Measurements from ENCODE around the gene SPTBN5. TPM values are rescaled to one million over a fixed set of nuclear protein-coding genes. Genes with fewer than 3 reads are reported as not detected.

SPTBN5 gene
- total RNA-seq, 1 experiment from 2014 or later = 2.1 TPM

GRCh38 chr15:41921639-41922038 is 27.8 kb upstream of the SPTBN5 start:
- no peak for TF ChIP-seq TCF7L2 (IDR thresholded peaks at IDR 0.05; ENCODE audit: low read depth, low read length)
- TF ChIP-seq, protein P1, sequence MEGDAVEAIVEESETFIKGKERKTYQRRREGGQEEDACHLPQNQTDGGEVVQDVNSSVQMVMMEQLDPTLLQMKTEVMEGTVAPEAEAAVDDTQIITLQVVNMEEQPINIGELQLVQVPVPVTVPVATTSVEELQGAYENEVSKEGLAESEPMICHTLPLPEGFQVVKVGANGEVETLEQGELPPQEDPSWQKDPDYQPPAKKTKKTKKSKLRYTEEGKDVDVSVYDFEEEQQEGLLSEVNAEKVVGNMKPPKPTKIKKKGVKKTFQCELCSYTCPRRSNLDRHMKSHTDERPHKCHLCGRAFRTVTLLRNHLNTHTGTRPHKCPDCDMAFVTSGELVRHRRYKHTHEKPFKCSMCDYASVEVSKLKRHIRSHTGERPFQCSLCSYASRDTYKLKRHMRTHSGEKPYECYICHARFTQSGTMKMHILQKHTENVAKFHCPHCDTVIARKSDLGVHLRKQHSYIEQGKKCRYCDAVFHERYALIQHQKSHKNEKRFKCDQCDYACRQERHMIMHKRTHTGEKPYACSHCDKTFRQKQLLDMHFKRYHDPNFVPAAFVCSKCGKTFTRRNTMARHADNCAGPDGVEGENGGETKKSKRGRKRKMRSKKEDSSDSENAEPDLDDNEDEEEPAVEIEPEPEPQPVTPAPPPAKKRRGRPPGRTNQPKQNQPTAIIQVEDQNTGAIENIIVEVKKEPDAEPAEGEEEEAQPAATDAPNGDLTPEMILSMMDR (IDR thresholded peaks at IDR 0.05) = no peak
- TF ChIP-seq, protein P2, sequence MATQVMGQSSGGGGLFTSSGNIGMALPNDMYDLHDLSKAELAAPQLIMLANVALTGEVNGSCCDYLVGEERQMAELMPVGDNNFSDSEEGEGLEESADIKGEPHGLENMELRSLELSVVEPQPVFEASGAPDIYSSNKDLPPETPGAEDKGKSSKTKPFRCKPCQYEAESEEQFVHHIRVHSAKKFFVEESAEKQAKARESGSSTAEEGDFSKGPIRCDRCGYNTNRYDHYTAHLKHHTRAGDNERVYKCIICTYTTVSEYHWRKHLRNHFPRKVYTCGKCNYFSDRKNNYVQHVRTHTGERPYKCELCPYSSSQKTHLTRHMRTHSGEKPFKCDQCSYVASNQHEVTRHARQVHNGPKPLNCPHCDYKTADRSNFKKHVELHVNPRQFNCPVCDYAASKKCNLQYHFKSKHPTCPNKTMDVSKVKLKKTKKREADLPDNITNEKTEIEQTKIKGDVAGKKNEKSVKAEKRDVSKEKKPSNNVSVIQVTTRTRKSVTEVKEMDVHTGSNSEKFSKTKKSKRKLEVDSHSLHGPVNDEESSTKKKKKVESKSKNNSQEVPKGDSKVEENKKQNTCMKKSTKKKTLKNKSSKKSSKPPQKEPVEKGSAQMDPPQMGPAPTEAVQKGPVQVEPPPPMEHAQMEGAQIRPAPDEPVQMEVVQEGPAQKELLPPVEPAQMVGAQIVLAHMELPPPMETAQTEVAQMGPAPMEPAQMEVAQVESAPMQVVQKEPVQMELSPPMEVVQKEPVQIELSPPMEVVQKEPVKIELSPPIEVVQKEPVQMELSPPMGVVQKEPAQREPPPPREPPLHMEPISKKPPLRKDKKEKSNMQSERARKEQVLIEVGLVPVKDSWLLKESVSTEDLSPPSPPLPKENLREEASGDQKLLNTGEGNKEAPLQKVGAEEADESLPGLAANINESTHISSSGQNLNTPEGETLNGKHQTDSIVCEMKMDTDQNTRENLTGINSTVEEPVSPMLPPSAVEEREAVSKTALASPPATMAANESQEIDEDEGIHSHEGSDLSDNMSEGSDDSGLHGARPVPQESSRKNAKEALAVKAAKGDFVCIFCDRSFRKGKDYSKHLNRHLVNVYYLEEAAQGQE (IDR thresholded peaks at IDR 0.05; ENCODE audit: insufficient read depth in 1 of 2, low read depth in 2 of 2, low read length in 1 of 2) = no peak
- no peak for TF ChIP-seq SIN3A (IDR thresholded peaks at IDR 0.05; ENCODE audit: borderline replicate concordance, insufficient read depth, low read depth, low read length)
- no peak for TF ChIP-seq POLR2AphosphoS5 (IDR thresholded peaks at IDR 0.05; ENCODE audit: low read depth, low read length)
- ChIA-PET POLR2A (no interaction called here), CTCF (interaction anchor here (0.6 kb wide), 1 partner anchor 575 kb away, joined by 4 read pairs; no protein-coding TSS in a partner anchor)
- Histone ChIP-seq H3K9me3 (ENCODE audit: control insufficient read depth, insufficient read depth, low read depth, low read length) (no peaks in the 10 kb centered on the region), H3K27me3 (ENCODE audit: control insufficient read depth, insufficient read depth, low read length) (no peaks in the 10 kb centered on the region), H3K4me3 (ENCODE audit: low read depth in 2 of 2, low read length in 2 of 2) (no peak overlapping the region), H3K4me1 (ENCODE audit: control insufficient read depth, insufficient read depth, low read length) (peaks cover 19% of the 10 kb centered on the region), H3K27ac (ENCODE audit: low read length) (peak overlapping the region; percentile 24; the same call in 1 of the 2 replicates), H3K36me3 (ENCODE audit: control insufficient read depth, insufficient read depth, low read length) (no peaks in the 10 kb centered on the region)
- in situ Hi-C loops (cut with HindIII; ENCODE audit: low pct_unique_long_range_greater_than_20kb, low sequenced_read_pairs) = no loop called here
- DNase-seq (ENCODE audit: low read depth, low spot score) = no peak
- intact Hi-C loops (cut with micrococcal nuclease; ENCODE audit: unreplicated experiment) = no loop called here
- no peak for ATAC-seq
- no TSS peak for BruUV-seq (replicated peaks)

- POLR2A ChIA-PET = no interaction called here
- no TSS peak for BruUV-seq (replicated peaks)
- H3K9me3 ChIP-seq (ENCODE audit: control insufficient read depth, insufficient read depth, low read depth, low read length) = no peaks in the 10 kb centered on the region
- no peak for DNase-seq (ENCODE audit: low read depth, low spot score)
- TF ChIP-seq POLR2AphosphoS5 (IDR thresholded peaks at IDR 0.05; ENCODE audit: low read depth, low read length) (no peak), TCF7L2 (IDR thresholded peaks at IDR 0.05; ENCODE audit: low read depth, low read length) (no peak), SIN3A (IDR thresholded peaks at IDR 0.05; ENCODE audit: borderline replicate concordance, insufficient read depth, low read depth, low read length) (no peak)
- TF ChIP-seq, protein P2 (IDR thresholded peaks at IDR 0.05; ENCODE audit: insufficient read depth in 1 of 2, low read depth in 2 of 2, low read length in 1 of 2) = no peak
- TF ChIP-seq, protein P1 (IDR thresholded peaks at IDR 0.05) = no peak
- no peak overlapping the region for H3K4me3 ChIP-seq (ENCODE audit: low read depth in 2 of 2, low read length in 2 of 2)
- ATAC-seq = no peak
- peak overlapping the region; percentile 24; the same call in 1 of the 2 replicates for H3K27ac ChIP-seq (ENCODE audit: low read length)
- CTCF ChIA-PET = no interaction called here
- in situ Hi-C loops (cut with HindIII; ENCODE audit: low pct_unique_long_range_greater_than_20kb, low sequenced_read_pairs) (no loop called here), intact Hi-C loops (cut with micrococcal nuclease; ENCODE audit: unreplicated experiment) (no loop called here)
- no peaks in the 10 kb centered on the region for H3K27me3 ChIP-seq (ENCODE audit: control insufficient read depth, insufficient read depth, low read length)
- peaks cover 17% of the 10 kb centered on the region for H3K4me1 ChIP-seq (ENCODE audit: control insufficient read depth, insufficient read depth, low read length)
- no peaks in the 10 kb centered on the region for H3K36me3 ChIP-seq (ENCODE audit: control insufficient read depth, insufficient read depth, low read length)
Observed at GRCh38 chr15:41921167-41921566, 27.3 kb upstream of the SPTBN5 start.
